ENCODE data around the gene SRSF7.

The SRSF7 gene

DNA sequence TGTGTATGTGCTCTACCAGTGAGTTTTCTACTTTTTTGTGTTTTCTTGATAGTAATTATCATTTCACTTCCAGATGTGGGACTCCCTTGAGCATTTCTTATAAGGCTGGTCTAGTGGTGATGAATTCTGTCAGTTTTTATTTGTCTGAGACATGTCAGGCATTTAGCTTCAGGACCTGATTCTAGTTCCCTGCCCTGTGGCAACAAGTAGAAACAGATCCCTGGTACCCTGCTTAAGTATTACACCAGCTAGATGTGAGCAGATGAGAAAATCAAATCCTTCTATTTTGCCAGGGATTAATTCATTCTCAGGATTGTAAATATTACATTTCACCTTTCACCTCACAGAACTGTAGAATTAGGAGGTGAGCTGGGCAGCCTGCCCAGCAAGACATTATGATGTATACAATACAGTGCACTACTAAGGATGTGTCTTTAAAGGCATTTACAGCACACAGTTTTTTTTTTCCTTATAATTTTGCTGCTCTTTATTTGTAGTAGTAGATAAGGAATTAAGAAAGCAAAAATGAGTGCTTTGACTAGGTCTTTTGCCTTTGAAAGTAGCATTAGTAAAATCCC lies 50.2 kb downstream of the SRSF7 start:
- no peak for DNase-seq (ENCODE audit: extremely low spot score)
- CTCF ChIA-PET, result no interaction called here
- TF ChIP-seq ARNT (IDR thresholded peaks at IDR 0.05), result no peak
- TF ChIP-seq SUZ12 (IDR thresholded peaks at IDR 0.05), result no peak
- TF ChIP-seq HDGF (IDR thresholded peaks at IDR 0.05; ENCODE audit: borderline replicate concordance), result no peak
- no peak for TF ChIP-seq TARDBP (IDR thresholded peaks at IDR 0.05)
- TF ChIP-seq LEF1 (IDR thresholded peaks at IDR 0.05; ENCODE audit: borderline replicate concordance), result no peak
- TF ChIP-seq FOXA1 (IDR thresholded peaks at IDR 0.05), result no peak
- TF ChIP-seq FOXK2 (IDR thresholded peaks at IDR 0.05), result no peak
- TF ChIP-seq, protein P1, sequence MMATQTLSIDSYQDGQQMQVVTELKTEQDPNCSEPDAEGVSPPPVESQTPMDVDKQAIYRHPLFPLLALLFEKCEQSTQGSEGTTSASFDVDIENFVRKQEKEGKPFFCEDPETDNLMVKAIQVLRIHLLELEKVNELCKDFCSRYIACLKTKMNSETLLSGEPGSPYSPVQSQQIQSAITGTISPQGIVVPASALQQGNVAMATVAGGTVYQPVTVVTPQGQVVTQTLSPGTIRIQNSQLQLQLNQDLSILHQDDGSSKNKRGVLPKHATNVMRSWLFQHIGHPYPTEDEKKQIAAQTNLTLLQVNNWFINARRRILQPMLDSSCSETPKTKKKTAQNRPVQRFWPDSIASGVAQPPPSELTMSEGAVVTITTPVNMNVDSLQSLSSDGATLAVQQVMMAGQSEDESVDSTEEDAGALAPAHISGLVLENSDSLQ (IDR thresholded peaks at IDR 0.05), result no peak
- TF ChIP-seq ELF4 (IDR thresholded peaks at IDR 0.05), result no peak
- TF ChIP-seq BHLHE40 (IDR thresholded peaks at IDR 0.05; ENCODE audit: borderline replicate concordance), result no peak
- no peak for TF ChIP-seq L3MBTL2 (conservative IDR thresholded peaks at IDR 0.05)
- POLR2A ChIA-PET, result no interaction called here

DNA sequence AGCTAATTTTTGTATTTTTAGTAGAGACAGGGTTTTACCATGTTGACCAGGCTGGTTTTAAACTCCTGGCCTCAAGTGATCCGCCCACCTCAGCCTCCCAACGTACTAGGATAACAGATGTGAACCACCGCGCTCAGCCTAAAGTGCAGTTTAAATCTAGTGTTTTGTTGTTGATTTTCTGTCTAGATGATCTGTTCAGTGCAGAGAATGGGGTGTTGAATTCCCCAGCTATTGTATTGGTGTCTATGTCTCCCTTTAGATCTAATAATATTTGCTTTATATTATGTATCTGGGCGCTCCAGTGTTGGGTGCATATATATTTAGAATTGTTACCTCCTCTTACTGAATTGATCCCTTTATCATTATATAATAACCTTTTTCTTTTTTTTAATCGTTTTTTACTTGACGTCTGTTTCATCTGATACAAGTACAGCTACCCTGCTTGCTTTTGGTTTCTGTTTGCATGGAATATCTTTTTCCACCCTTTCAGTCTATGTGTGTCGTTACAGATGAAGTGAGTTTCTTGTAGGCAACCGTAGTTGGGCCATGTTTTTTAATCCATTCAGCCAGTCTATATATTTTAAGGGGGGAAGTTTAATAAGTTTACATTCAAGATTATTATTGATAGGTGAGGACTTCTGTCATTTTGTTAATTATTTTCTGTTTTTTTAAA lies 50.9 kb downstream of the SRSF7 start:
- TF ChIP-seq TARDBP (IDR thresholded peaks at IDR 0.05) (no peak), ARNT (IDR thresholded peaks at IDR 0.05) (no peak), FOXA1 (IDR thresholded peaks at IDR 0.05) (no peak), FOXM1 (IDR thresholded peaks at IDR 0.05; ENCODE audit: borderline replicate concordance) (no peak), HDGF (IDR thresholded peaks at IDR 0.05; ENCODE audit: borderline replicate concordance) (no peak), FOXK2 (IDR thresholded peaks at IDR 0.05) (no peak), ELF4 (IDR thresholded peaks at IDR 0.05) (no peak), BHLHE40 (IDR thresholded peaks at IDR 0.05; ENCODE audit: borderline replicate concordance) (no peak), SP1 (IDR thresholded peaks at IDR 0.05) (no peak), LEF1 (IDR thresholded peaks at IDR 0.05; ENCODE audit: borderline replicate concordance) (no peak), L3MBTL2 (conservative IDR thresholded peaks at IDR 0.05) (no peak)
- ChIA-PET POLR2A (no interaction called here), CTCF (no interaction called here)
- no peak for DNase-seq (ENCODE audit: extremely low spot score)

DNA sequence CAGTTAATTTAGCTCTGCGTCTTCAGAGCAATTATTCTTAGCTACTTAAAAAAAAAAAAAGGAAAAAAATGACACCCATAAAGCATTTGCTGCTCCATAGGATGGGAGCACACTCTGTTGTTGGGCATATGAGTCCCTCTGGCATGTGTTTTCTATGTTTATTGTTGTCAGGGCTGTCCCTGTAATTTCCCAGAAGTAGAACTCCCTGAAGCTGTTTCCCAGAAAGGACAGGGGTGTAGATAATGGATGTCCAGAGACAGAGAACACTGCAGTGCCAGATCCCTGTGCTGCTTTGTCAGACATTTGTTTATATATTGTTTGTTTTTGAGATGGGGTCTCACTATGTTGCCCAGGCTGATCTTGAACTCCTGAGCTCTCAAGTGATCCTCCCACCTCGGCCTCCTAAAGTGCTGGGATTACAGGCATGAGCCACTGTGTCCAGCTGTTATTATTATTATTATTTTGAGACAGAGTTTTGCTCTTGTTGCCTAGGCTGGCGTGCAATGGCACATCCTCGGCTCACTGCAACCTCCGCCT lies 52.6 kb downstream of the SRSF7 start:
- CTCF ChIA-PET, result no interaction called here

DNA sequence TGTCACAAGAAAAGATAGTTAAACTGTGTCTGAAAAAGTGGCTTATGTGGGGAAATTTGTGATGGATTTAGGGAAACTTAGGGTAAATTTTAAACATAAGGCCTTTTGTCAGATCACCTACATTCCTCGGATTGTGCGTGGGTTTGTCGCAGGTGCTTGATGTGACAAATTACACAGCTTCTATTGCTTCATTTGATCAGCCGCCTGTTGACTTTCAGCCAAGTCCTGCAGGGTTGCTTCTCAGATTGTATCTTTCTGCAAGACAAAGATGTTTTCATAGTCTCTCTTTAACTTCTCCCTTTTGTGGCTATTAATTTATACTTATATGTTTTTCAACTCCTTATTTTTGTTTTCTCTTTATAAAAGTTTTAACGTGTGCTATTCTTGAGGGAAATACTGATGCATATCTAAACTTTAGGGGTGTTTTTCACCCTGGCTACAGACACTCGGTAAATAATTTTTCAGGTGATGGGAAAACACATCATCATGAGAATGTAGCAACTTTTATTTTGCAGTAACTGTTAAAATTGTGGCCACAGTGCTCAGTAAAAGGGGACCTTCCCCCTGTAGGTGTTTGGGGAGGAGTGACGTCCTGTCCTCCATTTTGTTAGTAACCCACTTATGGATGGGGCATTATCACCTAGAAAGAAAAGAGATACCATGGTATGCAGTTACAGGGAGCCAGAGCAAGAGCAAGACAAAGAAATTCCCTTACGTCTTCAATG lies 53.9 kb downstream of the SRSF7 start:
- TF ChIP-seq ELF4 (IDR thresholded peaks at IDR 0.05) (no peak), NFRKB (IDR thresholded peaks at IDR 0.05) (no peak), BHLHE40 (IDR thresholded peaks at IDR 0.05; ENCODE audit: borderline replicate concordance) (no peak), FOXM1 (IDR thresholded peaks at IDR 0.05; ENCODE audit: borderline replicate concordance) (no peak), ZNF384 (IDR thresholded peaks at IDR 0.05) (no peak), SUZ12 (IDR thresholded peaks at IDR 0.05) (no peak), FOXA1 (IDR thresholded peaks at IDR 0.05) (no peak), FOXK2 (IDR thresholded peaks at IDR 0.05) (no peak), ARNT (IDR thresholded peaks at IDR 0.05) (no peak), TARDBP (IDR thresholded peaks at IDR 0.05) (no peak), L3MBTL2 (conservative IDR thresholded peaks at IDR 0.05) (no peak), SP1 (IDR thresholded peaks at IDR 0.05) (no peak), CTBP1 (IDR thresholded peaks at IDR 0.05; ENCODE audit: borderline replicate concordance) (no peak), LEF1 (IDR thresholded peaks at IDR 0.05; ENCODE audit: borderline replicate concordance) (no peak), HDGF (IDR thresholded peaks at IDR 0.05; ENCODE audit: borderline replicate concordance) (no peak)
- TF ChIP-seq, protein P1 (IDR thresholded peaks at IDR 0.05), result no peak
- CTCF ChIA-PET, result interaction anchor here (0.6 kb wide), 1 partner anchor 1376 kb away, joined by 4 read pairs; no protein-coding TSS in a partner anchor
- DNase-seq (ENCODE audit: extremely low spot score), result no peak
- POLR2A ChIA-PET, result interaction anchor here (1.1 to 1.6 kb wide), 2 partner anchors 54 to 94 kb away, joined by 4 to 6 read pairs; partner anchors contain the start of genes HNRNPLL and SRSF7

More for the DNA sequence above, 52.6 kb downstream of the SRSF7 start:
- POLR2A ChIA-PET, result interaction anchor here (1.1 to 1.6 kb wide), 2 partner anchors 53 to 96 kb away, joined by 4 to 6 read pairs; partner anchors contain the start of genes HNRNPLL and SRSF7
- no peak for DNase-seq (ENCODE audit: extremely low spot score)
- no peak for TF ChIP-seq SP1 (IDR thresholded peaks at IDR 0.05)
- no peak for TF ChIP-seq LEF1 (IDR thresholded peaks at IDR 0.05; ENCODE audit: borderline replicate concordance)
- TF ChIP-seq NFRKB (IDR thresholded peaks at IDR 0.05), result no peak
- TF ChIP-seq ARNT (IDR thresholded peaks at IDR 0.05), result no peak

All from HEK293T (cell line).